Left renal cortex interstitium (tissue), 4 donors: ENCODE results near the gene ZKSCAN1. TPM values are rescaled to one million over a fixed set of nuclear protein-coding genes. Genes with fewer than 3 reads are reported as not detected.

Experiments used
- DNase-seq, 4 donors: peaks; one replicate each; pipeline ENCODE4 v3.0.0-alpha.2; 2013; ENCODE audit warnings: low read depth in 4 of 4, low spot score in 2 of 4, missing footprints in 1 of 4
- polyA plus RNA-seq, 4 donors: library from polyadenylated mRNA; unstranded; fragments of 120-200 nt; gene quantifications; one replicate each; pipeline ENCODE4 v1.2.1, GENCODE V29; 2013; ENCODE audit not compliant: insufficient read length in 4 of 4

ZKSCAN1 gene
- polyA plus RNA-seq, 4 donors = 43.3 to 71.5 (median 57.5) TPM

DNA sequence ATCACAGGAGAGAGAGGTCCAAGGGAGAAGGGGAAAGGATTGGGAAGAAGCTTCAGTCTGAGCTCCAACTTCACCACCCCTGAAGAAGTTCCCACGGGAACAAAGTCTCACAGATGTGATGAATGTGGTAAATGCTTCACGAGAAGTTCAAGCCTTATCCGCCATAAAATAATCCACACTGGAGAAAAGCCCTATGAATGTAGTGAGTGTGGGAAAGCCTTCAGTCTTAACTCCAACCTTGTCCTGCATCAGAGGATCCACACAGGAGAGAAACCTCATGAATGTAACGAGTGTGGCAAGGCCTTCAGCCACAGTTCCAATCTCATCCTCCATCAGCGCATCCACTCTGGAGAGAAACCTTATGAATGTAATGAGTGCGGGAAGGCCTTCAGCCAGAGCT, 18.1 kb downstream of the ZKSCAN1 start:
- DNase-seq = no peak

DNA sequence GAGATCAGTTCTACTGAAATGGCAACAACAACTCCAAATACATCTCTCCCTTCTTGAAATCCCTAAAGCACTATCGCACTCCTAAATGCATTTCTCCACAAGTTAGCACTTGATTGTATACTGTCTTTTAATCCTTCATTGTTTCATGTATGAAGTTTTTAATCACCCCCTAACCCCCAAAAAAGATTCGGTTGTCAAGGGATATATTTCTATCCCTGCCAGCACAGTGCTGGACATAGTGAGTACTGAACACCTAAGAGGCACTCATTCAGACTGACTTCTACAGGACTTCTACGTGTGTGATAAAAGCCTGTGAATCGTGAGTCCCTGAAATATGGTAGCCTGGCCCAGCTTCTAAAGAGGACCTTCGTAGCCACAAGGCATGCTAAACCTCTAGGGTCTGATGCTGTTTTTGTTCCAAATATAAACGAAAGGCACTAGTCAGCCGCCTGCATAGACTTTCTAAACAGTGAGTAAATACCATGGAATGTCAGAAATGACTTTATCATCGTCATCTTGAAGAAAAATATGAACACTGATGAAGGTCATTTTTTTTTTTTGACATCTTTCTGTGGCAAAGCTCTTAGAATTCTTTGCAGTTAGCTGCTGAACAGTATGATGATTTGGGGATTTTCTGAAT, 19.6 kb downstream of the ZKSCAN1 start:
- no peak for DNase-seq

DNA sequence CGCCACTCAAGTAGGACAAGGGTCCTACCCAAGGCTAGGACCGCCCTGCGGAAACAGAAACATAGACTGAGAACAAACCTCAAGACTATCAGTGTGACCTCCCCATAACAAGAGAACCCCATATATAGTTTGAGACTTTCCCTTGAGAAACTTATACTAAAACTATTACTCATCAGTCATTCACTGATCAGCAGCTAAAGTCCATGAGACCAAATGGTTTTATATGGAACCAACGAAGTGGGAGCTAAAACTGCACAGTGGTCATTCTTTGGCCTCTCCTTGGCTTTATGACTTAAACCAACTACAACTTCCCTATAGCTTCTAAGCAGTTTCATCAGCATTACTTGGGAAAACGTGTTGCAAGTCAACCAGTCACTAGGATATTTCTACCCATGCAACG, 20.5 kb downstream of the ZKSCAN1 start:
- DNase-seq = no peak

DNA sequence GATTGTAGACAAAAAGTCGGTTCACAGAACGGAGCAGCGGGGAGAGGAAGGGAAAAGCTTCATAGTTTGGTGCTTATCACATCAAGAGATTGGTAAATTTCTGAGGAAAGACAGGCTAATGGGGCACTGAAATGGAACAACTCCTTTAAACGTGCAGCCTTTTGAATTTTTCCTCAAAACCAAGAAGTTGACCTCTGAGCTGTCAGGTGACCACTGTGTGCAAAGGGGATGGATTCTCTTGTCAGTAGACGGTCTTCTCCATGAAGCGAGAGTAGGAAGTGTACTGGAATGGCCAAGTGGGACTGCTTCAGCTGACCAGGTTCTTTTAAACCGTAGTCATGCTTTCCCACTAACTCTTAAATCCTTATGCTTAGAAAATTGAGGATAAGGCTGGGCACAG, 22.9 kb downstream of the ZKSCAN1 start:
- DNase-seq = no peak

DNA sequence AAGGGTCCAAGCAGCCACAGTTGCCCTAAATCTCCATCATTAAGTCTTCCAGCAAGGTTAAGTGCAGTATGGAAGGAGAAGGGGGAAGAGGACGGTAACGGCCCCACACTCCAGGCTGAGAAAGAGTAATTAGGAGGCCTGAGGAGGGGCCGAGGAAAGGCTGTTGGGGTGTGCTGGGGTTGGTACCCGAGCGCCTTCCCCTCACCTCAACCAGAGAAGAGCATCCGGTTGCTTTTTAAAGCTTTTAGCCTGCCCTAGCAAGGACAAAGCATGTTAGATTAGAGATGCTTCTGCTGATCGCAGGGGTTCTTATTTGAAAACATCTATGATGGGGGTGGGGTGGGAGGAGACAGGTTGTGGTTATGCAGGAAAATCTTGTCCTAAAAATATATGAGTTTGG, 25.2 kb downstream of the ZKSCAN1 start:
- DNase-seq = no peak

DNA sequence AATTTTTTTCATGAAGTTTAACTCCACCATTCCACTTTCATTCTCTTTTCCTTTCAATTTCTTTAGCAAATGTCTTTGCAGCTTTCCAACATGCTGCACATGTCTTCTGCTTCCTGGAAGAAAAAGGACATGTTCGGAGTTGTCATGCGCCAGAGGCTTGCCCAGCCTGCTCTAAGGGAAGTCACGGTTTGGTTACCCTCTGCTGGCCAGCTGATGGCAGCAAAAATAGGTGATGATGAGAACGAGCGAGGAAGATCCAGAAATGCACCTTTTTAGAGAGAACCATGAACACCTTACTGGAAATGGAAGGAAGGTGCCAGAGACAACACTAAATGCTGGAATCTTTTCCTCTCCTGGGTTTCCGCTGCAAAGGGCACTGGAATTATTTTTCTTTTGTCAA, 29.3 kb downstream of the ZKSCAN1 start:
- no peak for DNase-seq

DNA sequence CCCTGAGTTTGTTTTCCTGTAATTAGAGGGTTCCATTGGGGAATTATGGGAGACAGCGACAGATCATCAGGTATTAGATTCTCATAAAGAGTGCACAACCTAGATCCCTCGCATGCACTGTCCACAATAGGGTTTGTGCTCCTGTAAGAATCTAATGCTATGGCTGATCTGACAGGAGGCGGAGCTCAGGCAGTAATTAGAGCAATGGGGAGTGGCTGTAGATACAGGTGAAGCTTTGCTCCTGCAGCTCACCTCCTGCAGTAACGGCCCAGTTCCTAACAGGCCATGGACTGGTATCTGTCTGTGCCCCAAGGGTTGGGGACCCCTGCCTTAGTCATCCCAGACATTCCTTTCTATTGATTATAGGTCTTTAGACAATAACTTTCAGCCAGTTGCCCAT, 33.3 kb downstream of the ZKSCAN1 start:
- DNase-seq = no peak

DNA sequence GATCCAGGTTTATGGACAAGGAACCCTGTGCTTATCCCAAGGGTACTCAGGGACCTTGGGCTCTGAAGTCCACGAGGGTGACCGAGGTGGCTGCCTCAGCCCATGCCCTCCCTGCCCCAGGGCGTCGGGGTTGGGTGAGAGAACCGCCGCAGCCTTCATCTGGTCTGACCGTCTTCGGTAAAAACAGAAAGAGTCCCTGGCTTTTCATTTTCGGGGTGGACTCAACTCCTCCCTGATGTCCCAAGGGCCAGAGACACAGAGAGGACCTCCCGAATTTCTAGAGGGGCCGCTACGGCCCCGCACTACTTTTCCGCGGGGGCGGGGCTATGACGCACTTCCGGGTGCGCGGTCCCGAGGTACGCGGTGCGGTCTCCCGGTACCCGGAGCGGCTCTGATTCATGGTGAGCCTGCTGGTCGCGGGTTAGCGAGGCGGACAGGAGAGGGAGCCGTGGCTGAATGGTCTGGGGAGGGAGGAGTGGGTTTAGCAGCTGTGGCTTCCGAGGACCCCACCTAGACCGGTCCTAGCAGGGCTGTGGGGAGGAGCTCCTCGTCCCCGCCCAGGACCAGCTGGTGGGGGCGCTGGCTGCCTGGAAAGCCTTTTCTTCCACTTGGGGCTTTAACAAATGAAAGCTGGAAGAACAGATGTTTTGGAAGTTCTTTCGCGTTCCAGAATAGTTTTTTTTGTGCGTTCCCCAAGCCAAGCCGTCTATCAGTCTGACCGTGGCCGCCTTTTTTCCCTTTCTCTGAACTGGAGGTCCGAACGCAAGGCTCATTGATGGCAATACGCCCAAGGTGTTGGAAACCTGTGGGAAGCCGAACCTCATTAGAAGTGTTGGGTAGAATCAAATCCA, 34.3 kb downstream of the ZKSCAN1 start, which contains the start of gene ZSCAN21:
ZSCAN21 (plus strand) TSS at position 334 of the 851 bp plus-strand sequence. CDS start 7,233 bp downstream, outside the sequence.
- peak; percentile 75 to 81 (median 80) for DNase-seq

DNA sequence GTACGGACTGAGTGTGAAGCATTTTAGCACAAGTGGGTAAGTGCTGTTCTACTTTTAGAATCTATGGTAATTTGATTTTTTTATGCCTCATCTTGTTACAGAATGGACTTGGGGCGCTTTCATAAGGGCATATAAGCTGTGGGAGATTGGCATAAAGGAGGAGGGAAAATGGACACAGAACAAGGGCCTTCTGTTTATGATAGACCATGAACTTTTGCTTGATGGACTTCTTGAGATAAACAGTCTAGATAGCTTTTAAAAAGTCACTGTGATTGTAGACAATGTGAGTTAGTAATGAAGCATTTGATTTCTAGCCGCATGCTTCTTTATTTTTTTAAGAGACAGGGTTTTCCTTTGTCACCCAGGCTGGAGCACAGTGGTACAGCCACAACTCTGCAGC, 36.2 kb downstream of the ZKSCAN1 start:
- DNase-seq = no peak

DNA sequence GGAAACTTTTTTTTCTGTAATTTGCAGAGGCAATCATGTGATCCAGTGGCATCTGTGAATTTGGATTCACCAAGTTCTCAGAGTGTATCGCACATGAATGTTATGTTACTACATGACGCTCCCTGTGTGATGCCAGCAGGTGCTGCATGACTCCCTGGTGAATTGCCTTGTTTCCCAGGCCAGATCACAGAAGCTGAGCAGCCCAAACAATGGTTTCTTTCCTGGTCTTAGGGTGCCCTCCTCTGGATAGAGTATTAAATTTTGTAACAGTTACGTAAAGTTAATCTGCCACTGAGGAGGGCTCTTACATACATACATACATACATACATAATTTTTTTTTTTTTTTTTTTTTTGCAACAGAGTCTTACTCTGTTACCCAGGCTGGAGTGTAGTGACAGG, 37.8 kb downstream of the ZKSCAN1 start:
- peak in 1 of 4 donors; percentile 23 for DNase-seq

DNA sequence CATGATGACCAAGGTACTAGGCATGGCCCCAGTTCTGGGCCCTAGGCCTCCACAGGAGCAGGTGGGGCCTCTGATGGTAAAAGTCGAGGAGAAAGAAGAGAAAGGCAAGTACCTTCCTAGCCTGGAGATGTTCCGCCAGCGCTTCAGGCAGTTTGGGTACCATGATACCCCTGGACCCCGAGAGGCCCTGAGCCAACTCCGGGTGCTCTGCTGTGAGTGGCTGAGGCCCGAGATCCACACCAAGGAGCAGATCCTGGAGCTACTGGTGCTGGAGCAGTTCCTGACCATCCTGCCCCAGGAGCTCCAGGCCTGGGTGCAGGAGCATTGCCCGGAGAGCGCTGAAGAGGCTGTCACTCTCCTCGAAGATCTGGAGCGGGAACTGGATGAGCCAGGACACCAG, 41.6 kb downstream of the ZKSCAN1 start:
- no peak for DNase-seq

DNA sequence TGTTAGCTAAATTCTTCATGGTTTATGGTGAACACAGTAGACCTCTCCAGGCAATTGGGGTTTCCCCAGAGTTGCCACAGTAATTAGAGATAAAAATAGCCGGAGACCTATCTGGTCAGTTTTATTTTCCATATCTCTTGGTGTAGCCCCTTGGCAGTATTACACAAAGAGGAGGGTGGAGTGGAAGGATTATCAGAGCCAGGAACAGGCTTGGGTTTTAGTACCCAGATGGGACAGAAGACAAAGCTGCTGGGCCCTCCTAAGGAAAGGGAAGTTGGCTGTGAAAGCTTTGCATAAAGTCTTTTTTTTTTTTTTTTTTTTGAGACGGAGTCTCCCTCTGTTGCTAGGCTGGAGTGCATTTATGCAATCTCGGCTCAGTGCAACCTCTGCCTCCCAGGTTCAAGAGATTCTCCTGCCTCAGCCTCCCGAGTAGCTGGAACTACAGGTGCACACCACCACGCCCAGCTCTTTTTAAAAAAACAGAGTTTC, 43.9 kb downstream of the ZKSCAN1 start:
- DNase-seq = no peak

DNA sequence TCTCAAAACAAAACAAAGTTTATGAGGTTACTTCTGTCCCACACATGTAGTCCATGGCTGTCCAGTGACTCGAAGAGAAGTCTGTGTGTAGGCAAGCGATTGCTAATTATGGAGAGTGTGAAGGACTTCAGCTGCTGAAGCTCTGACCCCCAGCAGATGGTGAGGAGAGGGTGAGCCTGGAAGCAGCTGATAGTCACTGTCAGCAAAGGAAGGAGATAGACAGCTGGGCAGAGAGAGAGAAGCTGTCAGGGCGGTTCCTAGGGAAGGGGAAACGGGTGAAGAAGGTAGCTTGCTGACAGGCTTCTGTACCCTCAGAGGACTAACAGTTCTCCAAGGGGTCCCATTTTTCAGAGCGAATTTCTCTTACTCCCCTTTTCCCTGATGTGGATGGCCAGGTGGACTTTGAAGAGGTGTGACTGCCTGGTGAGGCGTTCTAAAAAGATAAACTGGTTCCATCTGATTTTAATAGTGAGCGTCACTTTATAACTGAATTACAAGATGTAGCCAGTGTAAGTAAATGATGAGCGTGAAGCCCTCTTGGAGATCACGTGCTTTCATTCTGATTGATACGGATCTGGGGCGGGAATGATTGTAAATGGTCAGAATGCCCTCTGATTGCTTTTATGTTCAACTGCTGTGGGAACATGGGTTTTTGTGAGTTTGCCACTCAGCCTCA, 46.3 kb downstream of the ZKSCAN1 start:
- no peak for DNase-seq

DNA sequence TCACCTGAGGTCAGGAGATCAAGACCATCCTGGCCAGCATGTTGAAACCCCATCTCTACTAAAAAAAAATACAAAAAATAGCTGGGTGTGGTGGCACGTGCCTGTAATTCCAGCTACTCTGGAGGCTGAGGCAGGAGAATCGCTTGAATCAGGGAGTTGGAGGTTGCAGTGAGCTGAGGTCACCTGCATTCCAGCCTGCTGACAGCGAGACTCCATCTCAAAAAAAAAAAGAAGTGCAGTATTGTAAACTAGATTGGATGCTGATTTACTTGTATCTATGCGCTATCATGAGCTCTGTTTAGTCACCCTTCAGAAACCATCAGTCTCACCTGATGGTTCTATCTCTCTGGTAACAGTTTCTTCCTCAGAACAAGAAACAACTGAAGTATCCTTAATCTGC, 48.0 kb downstream of the ZKSCAN1 start:
- no peak for DNase-seq

DNA sequence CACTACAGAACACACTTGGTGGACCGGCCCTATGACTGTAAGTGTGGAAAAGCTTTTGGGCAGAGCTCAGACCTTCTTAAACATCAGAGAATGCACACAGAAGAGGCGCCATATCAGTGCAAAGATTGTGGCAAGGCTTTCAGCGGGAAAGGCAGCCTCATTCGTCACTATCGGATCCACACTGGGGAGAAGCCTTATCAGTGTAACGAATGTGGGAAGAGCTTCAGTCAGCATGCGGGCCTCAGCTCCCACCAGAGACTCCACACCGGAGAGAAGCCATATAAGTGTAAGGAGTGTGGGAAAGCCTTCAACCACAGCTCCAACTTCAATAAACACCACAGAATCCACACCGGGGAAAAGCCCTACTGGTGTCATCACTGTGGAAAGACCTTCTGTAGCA, 48.8 kb downstream of the ZKSCAN1 start:
- DNase-seq = no peak

DNA sequence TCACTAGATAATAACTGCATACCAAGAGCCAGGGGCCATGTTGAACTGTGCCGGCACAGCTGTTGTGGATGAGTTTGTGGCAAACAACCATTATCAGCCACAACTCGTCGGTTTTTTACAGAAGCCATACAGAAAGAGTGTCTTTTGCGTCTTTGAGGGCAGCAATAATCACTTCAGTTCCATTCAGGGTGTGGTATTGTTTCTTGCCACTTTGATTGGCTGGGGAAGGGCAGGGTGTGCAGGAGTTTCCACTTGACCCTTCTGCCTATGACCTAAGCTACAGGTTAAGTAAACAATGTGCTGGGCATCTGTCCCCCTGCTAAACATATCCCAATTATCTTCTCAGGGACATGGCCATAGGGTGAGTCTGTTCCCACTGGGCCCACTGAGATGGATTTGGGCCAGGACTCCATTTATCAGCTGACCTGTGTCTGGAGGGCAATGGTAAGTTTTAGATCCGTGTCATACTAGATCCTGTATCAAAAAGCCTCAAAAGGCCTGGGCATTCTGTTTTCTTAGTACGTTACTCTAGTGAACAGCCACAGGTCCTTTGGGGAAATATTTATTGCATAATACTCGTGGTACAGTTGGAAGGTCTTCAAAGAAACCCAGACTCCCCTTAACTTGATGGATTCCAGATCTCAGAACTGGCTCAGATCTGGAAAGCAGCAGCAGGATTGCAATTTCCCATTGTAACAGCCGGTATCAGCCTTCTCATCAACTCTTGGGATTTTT, 50.2 kb downstream of the ZKSCAN1 start:
- no peak for DNase-seq

DNA sequence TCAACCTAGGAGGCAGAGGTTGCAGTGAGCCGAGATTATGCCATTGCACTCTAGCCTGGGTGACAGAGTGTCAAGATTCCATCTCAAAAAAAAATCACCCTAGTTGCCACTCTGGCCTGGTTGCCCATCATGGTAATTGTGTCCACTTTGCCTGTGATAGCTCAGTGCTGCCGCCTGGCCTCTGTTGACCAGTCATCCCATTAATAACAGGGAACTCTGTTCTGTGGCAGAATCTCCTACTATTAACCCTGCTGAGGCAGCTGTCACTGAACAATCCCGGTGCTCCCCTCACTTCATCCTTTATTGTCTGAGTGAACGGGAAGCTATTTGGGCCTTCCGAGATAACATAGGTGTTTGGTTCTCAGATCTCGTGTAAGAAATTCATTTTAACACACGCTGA, 51.6 kb downstream of the ZKSCAN1 start:
- no peak for DNase-seq

DNA sequence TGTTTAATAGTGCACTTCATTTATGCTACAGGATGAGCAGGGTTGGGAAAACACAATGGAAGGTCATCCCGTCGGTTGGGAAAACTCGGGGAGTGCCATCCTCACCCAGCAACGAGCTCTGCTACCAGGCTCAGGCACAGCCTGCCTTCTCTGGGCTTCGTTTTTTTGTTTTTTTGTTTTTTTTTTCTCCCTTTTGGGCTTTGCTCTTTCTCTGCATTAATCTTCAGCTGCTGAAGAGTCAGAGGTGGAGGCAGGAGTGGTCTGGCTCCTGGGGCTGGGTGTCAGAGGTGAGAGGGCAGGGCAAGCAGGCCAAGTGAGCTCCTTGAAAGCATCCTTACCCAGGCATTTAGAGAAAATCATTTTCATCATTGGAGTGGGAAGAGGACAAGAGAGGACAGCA, 54.6 kb downstream of the ZKSCAN1 start:
- DNase-seq = no peak

DNA sequence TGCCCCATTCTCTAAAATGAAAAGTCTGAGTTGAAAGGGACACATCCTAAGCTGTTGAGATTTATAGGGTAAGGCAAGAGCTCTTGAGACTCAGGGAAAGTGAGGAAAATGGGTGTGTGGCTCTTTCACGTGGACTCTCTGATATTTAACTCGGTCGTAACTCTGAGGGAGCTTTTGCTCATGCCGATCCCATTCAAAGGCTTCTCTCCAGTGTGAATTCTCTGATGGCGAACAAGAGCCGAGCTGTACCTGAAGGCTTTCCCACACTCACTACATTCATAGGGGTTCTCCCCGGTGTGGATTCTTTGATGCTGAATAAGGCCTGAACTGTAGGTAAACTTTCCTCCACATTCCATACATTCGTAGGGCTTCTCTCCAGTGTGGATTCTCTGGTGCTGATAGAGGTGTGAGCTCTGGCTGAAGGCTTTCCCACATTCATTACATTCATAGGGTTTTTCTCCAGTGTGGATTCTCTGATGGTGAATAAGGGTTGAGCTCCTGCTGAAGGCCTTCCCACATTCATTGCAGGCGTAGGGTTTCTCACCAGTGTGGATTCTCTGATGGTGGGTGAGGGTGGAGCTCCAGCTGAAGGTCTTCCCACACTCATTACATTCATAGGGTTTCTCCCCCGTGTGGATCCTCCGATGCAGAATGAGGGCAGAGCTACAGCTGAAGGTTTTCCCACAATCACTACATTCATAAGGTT, 55.8 kb downstream of the ZKSCAN1 start:
- DNase-seq = no peak

DNA sequence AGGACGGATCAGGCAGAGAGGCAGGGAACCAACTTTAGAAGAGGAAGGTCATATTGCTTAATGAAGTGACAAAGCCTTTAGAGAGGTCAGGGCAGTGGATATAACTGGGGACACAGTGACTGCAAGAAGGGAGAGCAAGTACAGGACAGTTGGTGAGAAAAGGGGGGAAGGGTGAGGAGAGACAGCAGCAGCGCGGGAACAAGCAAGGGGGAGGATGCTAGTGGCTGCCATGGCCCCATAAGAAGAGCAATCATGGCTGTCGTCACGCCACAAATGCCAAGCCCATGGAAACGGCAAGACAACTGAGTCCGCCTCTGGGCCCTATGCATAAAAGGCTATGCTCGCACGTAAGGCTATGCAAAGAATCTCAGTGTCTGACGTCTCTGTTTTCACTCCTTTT, 57.1 kb downstream of the ZKSCAN1 start:
- DNase-seq = no peak
